Measurements from ENCODE around the gene SMIM41.

Gene SMIM41

GRCh38 chr12:52122540-52122871 is 43.0 kb downstream of the SMIM41 start:
- no peak for DNase-seq (ENCODE audit: low spot score)

GRCh38 chr12:52122904-52123303 is 43.4 kb downstream of the SMIM41 start:
- no peak for DNase-seq (ENCODE audit: low spot score)

- DNase-seq (ENCODE audit: low spot score): no peak
Measured at GRCh38 chr12:52123487-52124186, 44.1 kb downstream of the SMIM41 start.

DNA sequence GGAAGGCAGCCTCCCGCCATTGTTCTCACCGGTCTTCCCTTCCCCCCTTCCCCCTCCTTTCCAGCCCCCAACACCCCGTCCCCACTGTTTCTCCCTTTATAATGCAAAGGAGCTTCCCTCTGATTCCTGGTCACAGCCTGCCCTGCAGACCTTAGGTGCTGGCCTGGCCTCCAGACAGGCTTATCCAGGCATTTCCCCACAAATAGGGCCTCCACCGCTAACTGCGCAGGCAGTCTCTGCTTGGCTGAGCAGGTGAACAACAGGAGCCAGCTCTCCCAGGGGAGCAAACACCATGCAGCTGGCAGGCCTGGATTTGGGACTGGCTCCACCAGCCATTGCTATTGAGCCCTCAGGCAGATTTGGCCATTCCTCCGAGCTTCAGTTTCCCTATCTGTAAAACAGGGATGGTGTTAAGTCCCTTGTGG is 46.0 kb downstream of the SMIM41 start:
- no peak for DNase-seq (ENCODE audit: low spot score)

DNA sequence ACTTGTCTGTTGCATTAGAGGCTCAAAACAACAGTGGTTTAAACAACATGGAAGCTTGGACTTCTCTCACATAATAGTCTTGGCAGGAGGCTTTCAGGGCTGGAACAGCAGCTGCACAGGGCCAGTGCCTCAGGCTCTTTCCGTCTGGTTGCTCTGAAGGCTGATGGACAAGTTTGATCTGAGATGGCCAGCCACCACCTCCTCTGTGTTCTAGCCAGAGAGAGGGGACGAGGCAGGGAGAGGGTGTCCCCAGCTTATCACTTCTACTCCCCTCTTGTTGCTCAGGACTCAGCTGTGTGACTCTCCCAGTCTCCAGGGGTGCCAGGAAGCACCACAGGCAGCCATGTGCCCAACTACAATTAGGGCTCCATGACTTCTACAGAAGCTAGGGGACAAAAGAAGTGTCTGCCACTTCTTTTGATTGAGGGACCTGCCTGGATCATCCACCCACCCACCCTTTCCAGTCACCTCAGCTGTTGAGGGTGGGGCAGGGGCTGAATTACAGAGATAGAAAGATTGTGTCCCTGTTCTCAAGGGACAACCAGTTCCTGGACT is 46.6 kb downstream of the SMIM41 start:
- DNase-seq (ENCODE audit: low spot score): no peak

DNA sequence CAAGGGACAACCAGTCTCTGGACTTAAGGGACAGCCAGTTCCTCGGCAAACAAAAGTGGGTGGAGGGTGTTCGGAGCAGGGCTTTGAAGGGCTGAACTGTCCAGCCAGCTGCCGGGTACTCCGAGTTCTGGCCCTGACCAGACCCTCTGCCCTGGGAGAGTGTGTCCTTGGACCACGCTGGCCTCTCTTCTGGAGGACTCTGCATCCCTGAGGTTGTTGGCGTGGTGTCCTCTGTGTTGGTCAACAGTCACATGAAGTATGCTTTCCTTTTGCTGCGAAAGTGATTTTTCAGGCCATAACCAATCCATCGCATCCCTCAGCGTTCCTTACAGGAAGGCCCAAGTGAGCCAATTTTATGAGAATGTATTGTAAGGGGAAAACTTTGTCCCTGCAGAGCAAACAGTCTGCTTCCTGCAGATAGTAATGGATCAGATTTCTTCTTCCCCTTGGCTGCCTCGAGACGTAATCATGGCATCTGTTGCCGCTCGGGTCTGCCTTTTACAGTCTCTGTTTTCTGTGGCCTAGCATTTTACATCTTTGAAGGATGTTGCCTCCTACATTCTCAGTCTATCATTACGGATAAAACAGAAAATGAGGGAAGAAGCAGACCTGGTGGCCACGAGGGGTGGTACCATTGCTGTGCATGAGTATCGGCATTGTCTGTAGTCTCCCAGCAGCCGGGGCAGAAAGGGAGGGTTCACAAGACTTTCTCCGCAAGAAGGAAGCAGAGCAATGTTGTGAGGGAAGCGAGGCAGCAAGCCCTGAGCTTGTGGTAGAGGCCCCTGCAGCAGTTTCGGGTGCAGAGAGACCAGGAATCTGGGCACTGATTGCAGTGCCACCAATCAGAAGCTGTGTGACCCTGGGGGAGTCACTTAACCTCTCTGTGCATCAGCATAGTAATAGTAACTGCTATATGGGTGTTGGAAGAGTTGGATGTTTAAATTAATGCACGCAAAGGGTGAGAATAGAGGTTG is 47.4 kb downstream of the SMIM41 start:
- no peak for DNase-seq (ENCODE audit: low spot score)

DNA sequence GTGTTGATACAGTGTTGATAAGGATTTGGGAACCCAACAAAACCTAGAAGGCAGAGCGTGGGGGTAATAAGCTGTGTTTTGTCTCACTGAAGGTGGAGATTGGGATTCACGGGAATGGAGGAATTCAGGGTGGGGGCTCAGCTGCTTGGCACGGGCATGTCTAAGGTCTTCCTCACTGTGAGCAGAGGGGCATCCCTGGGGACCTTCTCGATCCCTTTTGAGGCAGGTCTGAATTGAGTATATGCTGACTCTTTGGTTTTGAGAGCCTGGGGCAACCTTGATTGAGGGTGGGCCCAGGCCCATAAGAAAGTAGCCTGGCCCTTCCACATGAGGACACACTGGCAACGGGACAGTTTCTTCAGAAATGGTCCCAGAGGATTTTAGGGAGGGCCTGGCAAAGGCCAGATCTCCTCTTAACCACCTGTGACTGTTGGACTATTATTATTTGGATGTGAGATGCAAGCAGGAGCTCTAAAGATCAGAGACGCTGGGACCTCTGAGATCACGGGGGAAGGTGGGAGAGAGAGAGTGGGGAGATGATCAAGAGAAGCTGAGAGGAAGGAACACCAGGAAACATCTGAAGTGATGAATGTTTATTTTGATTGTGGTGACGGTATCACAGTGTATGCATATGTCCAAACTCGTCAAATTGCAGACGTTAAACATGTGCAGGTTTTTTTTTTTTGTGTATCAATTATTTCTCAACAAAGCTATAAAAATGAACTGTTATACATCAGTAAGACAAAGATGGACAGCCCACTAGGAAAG is 48.4 kb downstream of the SMIM41 start:
- DNase-seq (ENCODE audit: low spot score): no peak

GRCh38 chr12:52130711-52131110 is 51.2 kb downstream of the SMIM41 start:
- no peak for DNase-seq (ENCODE audit: low spot score)

- no peak for DNase-seq (ENCODE audit: low spot score)
Measured at GRCh38 chr12:52132754-52133161, 53.3 kb downstream of the SMIM41 start.

DNA sequence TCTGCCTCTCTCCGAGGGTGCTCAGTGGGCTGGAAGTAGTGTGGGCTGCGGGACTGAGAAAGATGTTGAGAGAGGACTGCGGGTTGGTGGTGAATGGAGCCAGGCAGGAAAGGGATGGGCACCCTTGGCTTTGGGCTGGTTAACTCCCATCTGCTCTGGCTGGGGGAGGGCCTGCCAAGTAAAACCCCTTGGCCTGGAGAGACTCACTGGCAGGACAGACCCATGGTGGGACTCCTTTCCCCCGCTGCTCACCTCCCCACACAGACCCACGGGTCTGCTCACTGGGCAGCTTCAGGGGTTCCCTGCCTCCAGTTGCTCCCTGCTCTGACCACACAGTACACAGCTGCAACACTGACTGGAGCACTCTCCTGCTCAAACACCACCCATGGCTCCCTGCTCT is 58.2 kb downstream of the SMIM41 start:
- no peak for DNase-seq (ENCODE audit: low spot score)

GRCh38 chr12:52139147-52139546 is 59.6 kb downstream of the SMIM41 start:
- no peak for DNase-seq (ENCODE audit: low spot score)

DNA sequence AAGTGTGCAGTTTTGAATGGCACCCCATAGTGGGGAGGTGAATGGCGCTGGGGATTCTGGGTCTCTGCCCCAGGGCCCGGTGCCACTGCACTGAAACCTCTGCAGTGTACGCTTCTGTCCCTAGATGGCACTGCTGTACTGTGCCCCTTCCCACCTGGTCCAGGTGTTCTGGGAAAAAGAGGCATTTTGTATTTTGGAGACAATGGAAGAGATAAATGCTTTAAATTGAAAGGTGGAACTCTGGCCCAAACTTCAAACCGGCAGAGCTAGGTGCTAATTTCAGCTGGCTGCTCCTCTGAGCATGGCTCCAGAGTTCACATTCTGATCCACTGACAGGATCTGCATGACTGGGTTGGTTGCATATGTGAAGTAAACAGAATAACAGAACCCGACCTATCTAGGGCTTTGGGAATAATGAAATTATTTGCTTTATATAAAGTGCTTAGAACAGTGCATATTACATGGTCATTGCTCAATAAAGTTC is 60.1 kb downstream of the SMIM41 start:
- peak; percentile 37 for DNase-seq (ENCODE audit: low spot score)

DNA sequence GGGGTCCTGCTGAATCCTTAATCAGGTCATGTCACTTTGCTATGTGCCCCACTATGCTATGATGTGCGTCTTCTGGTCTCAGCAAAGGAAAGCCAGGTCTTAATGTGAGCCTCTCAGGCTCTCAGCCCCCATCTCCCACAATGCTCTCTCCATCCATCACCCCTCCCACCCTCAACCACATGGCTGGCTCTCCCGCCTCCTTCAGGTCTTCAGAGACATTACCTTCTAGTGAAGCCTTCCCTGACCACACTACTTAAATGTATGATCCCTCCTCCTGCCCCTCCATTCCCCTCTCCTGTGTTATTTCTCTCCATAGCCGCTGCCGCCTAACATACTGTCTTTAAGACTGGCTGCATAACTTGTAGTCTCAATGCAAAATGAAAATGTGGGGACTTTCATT is 61.8 kb downstream of the SMIM41 start:
- no peak for DNase-seq (ENCODE audit: low spot score)

DNA sequence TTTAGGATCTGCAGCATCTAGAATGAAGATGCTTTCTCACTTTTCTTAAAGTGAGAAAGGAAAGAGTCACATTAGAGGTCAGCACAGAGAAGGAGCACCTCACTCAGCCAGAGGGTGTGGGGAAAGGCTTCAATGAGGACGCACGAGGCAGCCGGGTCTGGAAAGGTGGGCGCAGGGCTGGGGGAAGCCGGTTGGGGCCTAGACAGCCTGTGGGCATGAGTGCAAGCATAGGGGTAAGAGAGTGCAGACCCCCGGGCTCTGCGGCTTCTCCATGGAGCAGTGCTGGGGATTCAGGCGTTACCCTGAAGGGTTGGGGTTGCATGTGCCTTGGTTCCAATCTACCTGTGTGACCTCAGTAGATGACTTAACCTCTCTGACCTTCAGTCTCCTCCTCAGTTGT is 62.4 kb downstream of the SMIM41 start:
- DNase-seq (ENCODE audit: low spot score): no peak

DNA sequence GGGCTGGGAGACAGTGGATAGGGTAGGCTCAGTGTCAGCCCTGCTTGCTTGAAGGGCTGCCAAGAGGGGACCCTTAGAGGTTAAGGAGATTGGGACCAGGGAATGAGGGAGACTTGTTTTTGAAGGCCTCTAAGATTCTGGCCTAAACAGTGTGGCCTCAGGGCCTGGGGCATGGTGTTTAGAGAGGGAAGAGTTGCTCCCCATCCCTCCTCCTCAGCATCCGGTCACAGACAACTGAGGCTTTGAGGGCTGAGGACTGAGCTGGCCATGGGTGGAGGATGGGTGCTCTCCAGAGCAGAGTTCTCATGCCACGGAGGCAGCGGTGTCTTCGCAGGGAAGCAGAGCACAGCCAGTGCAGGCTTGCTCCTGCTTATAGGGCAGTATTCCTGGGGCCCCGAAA is 62.9 kb downstream of the SMIM41 start:
- DNase-seq (ENCODE audit: low spot score): no peak

GRCh38 chr12:52144512-52145227 is 65.2 kb downstream of the SMIM41 start:
- DNase-seq (ENCODE audit: low spot score): no peak

- no peak for DNase-seq (ENCODE audit: low spot score)
Measured at GRCh38 chr12:52145228-52146088, 66.0 kb downstream of the SMIM41 start.

GRCh38 chr12:52146089-52146821 is 66.8 kb downstream of the SMIM41 start:
- DNase-seq (ENCODE audit: low spot score): no peak

DNA sequence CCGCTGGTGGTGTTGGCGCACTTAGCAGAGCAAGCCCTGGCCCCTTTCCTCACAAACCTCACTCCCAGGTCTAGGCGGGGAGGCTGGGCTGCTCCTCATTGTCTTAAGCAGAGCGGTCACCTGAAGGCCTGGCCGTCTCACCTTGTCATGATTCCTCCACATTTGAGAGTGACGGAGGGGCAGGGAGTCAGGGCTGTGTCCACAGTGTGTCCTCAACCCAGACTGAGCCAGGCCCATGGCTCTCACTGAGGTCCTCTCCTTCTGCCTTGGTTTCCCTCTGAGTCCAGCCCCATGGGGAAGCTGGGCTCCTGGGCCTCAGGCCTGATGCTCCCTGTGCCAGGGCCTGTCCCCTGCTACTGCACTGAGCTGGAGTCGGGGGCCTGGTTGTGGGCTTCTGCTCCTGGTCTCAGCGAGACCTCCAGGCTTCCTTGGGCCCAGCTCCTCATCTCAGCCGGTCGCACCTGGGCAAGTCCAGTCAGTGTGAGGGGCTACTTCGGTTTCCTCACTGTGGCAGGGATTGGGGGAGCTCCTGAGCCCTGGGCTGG is 67.4 kb downstream of the SMIM41 start:
- no peak for DNase-seq (ENCODE audit: low spot score)

All from hematopoietic multipotent progenitor cell treated with erythropoietin and hydrocortisone succinate and interleukin-3 and kit ligand, for 17 days (in vitro differentiated cells).